NCI-H2107 treated with DMSO at 0.1 percent for 48 hours (cell line): ENCODE results near the gene ZNF618.

Experiments
- DNase-seq: peaks from one replicate; lab custom pipeline; 2025; ENCODE audit not compliant: unreplicated experiment; lab: John Stamatoyannopoulos, UW

ZNF618 gene

DNA sequence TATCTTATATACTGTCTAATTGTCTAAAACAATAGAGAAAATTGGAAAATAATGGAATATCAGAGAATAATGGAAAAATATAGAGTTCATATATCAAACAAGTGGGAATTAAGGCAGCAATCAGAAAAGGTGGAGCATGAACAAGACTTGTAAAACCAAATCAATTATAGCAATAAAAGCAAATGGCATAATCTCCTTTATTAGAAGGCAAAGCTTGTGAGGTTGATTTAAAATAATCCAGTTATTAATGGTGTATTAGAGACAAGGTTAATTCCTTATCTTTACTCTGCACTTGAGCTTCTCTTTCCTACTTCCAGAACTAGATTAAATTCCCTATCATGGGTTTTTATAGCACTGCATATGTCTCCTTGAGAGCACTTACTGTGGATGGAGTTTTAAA is 137.9 kb downstream of the ZNF618 start:
- DNase-seq: no peak

DNA sequence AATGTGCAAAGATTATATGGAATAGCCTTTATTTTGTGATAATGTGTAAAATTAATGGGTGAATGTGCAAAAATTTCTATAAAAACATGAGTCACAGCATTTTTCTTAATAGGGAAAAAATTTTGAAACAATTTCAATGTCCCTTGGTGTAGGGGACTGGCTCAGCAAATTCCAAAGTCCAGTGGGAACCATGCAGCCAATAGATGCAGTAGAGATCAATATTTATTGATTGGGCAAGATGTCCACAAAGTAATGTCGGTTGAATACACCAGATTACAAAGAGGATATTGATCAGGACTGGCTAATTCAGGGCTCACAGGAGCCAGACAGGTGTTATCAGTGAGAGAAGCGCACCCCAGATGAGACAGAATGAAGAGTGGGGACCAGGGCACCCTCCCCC is 139.5 kb downstream of the ZNF618 start:
- DNase-seq: no peak

DNA sequence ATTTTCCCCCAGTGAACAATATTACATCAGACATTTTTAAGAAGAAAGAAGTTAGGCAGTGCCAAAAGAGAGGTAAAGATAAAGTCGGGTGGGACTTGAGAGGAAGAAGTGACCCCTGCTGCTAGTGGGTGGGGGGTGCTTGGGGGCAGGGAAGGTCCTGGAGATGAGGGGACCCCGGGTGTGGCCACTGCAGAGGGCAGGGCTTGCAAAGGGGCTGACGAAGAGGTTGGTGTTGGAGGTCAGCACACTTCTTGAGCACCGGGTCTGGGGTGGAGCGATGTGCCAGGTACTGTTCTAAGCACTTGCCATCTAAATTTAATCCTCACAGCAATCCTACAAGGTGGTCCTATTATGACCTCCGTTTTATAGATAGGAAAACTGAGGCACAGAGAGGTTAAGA is 140.0 kb downstream of the ZNF618 start:
- DNase-seq: no peak

DNA sequence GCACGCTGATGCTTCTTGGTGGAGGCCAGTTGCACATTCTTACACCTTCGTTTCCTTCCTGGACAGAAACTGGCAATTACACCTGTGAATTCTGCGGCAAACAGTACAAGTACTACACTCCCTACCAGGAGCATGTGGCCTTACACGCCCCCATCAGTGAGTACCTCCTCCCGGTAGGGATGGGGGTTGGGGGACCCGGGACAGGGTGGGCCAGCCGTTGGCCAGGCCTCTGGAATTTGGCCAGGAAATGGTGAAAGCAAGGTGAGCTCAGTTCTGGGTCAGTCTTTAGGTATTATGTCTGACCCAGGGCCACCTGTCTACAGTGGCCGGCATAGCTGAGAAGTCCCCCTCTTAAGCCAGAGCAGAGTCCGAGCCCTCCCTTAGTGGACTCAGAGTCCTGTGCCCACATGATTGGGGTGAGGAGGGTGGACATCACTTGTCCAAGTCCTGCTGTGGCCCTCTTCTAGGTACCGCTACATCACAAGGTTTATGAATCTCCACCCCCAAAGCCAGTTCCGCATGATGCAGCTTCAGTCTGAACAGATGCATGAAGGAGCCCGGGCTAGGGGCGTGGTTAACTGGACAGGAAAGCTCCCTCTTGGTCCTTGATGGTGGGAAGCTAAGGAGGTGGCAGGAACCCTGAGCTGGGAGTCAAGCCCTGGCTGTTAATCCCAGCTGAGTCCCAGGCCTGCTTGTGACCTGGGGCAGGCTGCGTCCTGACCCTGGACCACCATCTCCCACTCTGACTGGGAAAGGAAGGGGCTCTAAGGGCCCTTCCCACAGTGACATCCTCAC is 140.7 kb downstream of the ZNF618 start:
- DNase-seq: no peak

DNA sequence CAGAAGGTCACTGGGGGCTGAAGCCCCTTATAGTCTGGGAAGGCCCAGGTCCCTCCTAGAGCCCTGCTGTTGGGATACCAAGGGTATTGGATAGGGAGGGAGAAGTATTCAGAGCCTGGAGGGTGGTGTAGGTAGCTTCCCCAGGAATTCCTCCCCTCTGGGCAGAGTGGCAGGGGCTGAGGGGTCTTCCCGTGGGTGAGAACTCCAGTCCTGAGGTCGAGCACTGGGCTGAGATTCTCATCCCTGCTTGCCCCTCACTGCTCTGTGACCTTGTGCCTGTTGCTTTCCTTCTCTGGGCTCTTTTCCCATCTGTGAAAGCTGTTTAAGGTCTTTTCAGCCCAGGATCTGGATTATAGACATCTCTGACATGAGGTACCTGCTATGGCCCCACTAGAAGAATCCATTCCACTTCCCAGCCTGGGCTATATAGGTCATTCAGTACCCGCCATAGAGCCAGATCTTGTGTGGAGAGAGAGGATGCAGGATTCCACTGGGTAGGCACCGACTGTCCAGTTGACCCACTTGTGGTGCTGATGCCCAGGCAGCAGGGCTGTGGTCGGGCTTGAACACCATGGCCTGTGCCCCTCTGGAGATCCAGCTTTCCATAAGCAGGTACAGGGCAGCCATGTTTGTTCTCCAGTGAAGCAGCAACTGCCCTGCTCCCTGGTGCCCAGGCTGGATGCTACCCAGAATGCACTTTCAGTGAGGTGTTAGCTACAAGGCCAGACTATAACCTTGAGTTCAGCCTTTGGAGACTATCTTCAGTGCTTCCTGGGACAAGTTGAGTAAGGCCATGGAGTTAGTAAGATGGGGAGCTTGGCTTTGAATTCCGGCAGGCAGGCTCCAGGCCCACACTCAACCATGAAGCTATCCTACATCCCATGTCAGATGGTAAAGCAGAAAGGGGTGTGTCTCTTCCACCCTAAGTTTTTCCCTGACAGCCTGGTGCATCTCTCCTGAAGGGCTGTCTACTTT is 141.9 kb downstream of the ZNF618 start:
- no peak for DNase-seq

DNA sequence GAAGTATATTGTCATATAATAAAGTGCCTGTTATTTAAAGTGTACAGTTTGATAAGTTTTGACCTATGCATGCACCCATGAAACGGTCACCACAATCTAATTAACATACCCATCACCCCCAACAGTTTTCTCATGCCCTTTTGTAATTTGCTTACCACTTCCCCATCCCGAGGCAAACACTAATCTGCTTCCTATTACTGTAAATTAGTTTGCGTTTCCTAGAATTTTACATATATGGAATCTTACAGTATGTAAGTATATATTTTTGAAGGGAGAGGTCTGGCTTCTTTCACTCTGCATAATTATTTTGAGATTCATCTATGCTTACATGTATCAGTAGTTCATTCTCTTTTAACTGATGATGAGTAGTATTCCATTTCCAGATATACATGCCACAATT is 145.5 kb downstream of the ZNF618 start:
- DNase-seq: no peak

DNA sequence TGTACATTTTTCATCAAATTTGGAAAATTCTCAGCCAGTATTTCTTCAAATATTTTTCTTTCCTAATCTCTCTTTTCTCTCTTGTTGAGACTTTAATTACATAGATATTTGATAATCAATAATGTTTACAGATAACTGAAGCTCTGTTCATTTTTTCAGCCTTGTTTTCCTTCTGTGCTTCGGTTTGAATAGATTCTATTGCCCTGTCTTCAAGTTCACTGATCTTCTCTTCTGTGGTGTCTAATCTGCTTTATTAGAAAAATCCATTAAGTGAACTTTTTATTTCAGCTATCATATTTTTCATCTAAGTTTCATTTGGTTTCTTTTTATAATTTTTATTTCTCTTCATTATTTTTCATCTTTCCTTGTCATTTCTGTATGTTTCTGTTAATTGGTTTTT is 147.9 kb downstream of the ZNF618 start:
- no peak for DNase-seq

DNA sequence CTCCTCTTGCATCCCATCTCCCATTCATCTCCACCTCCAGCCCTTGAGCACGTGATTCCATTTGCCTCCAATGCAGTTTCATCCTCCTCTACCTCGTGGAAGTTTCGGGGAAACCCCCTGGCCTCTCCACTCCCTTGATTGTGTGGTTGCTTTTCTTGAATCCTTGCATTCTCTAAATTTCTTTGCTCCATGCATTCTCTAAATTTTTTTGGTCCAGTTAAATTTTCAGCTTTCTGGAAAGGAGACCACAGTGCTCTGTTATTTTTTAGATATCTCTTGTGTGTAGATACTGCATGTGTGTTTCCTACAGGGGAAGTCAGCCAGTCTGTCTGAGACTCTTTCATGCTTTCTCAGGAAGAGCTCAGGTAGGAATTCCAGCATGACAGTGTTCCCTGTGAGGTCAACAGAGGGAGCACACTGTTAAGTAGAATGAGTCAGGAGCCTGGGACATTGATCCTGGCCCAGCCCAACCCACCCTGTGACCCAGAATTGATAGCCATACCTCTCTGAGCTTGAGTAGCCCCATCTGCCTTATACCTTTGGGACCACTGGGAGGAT is 149.2 kb downstream of the ZNF618 start:
- no peak for DNase-seq

DNA sequence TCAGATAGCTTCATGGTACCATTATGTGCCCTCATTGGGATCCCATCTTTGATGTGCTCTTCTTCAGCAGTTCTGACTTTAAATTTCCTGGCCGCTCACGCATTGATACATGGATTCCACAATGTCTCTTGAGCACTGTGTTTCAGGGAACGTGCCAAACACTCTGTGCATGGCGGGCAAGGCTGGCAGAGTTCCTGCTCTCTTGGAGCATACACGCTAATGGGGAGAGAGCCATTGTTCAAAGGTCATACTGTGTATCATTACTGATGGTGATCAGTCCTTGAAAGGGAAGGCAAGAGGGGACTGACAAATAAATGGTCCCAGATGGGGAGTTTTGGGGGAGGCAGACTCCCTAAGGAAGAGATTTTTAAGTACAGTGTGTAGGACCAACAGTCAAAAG is 149.7 kb downstream of the ZNF618 start:
- DNase-seq: no peak

DNA sequence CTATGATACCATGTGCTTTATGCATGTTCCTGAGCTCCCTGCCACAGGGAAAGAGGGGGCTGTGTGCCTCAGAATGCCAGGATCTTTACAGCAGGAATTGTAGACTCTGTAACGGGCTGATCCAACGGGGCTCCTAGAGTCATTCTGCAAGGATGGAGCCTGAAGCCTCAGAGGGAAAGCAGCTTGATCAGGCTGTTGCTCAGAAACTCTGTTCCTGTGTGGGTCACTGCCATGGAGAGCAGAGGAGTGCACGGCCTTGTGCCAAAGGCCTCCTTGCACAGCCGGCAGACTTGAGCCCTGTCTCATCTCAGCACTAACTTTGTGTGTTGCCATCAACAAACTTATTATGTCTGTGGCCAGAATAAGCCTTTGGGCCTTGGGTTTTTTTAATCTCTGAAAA is 150.2 kb downstream of the ZNF618 start:
- DNase-seq: no peak

DNA sequence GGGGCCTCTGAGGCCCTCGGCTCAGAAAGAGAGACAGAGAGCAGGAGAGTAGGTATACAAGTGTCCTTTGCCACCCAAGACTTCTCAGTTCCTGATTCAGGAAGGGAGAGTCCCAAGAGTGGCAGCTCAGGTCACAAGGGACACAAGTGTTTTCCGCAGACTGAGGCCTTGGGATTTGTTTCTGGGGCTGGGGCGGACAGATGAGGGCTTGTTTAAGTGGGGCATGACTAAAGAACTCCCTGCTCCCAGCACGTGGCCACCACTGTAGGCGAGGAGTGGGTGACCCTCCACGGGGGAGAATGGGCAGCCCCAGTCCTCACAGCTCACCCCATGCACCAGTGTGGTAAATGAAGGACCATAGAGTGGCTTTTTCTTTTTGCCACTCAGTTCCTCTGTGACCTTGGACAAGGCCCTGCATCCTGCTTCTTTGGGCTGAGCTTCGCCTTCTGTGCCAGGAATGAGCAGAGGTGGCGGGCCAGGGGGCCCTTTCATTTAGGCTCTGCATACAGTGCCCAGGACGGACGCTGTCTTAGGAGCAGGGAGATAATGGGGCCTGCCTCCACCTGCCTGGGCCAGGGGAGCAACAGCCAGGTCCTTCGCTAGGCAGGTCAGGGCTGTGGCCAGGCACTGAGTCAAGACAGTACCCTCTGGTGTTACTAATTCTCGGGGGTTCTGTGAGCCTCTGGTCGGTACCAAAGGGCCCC is 151.2 kb downstream of the ZNF618 start:
- no peak for DNase-seq

DNA sequence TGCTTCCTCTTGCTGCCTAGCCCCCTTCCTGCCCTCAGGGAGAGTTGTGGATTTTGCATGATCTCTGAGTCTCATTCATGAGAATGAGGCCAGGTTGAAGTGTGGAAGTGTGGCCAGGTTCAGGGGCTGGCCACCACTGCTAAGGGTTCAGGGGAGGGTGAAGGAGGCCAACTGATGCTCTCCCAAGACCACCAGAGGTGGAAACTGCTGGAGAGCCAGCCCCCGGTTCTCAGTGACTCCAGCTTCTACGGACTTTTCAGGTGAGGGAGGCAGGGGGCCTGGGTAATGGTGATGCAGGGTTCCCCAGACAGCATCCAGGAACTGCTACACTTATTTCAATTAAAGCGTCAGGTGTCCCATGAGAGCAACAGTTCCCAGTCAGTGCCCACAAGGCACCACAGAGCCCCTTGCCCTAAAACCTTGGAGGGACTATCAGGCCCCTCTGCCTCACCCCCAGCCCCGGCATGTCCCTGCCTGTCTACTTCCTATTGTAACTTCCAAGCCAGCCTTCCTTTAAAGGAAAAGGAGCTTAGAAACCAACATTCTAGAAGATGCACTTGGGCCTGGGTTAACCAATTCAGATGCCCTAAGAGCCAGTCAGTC is 151.9 kb downstream of the ZNF618 start:
- DNase-seq: no peak

DNA sequence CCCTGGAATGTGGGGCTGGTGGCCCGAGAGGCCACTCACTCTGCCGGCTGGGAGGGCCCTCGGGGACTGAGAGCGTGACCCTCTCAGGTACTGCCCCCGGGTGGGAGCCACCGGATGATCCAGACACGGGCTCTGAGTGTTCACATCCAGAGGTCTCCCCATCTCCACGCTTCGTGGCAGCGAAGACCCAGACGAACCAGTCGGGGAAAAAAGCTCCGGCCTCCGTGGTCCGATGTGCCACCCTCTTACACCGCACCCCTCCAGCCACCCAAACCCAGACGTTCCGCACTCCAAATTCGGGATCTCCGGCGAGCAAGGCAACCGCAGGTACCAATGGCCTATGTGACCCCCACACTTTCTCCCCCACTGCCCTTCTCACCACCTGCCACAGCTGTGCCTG is 152.5 kb downstream of the ZNF618 start:
- DNase-seq: no peak

DNA sequence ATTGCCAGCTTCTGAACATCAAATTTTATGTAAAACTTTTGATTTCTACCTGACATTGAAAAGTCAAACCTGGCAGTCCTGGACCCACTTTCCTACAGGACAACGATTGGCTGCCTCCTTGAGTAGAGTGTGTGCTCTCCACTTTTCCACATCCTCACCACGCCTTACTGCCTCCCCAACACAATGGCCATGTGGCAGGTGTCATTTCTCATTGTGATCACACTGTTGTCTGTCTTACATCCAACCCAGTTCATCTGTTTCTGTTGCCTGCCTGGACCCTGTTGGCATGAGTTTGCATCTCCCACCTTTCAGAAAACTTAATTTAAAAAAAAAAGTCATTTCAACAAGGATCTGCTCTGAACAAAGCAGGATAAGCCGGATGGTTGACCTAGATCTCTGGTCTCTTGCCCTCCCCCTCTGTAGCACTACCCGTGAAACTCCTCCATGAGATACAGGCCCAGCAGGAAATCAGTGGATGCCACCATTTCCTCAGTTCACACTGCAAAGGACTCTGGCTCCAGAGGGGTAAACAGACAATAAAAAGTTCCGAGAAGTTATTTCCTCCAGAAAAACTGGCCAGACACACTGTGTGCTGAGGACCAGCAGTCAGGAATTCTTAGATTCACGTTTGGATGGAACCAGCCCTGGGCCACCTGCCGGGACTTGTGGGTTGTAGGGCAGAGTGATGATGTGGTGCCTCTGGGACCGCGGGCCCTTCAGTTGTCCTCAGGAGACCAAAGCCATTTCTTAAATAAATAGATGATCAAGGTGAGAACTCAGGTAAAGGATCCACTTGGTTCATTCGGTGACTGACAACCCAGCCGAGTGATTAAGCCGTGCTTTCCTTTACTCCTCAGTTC is 153.4 kb downstream of the ZNF618 start:
- DNase-seq: no peak

DNA sequence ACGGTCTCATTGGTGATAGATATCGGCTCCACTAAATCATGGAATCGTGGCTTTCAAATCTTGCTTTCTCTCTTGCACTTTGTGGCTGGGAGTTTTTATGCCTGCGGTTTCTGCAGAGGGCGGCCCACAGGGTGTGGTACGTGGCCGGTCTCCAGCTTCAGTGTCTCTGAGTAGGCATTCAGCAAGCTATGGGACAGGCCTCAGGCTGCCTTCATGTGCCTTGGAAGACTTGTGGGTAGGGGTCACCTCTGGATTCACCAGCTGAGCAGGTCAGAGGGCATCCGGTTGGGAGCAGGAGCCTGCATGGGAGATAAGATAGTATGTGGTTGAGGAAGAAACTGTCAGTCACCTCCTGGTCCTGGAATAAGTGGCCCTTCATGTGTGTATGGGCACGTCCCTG is 154.3 kb downstream of the ZNF618 start:
- no peak for DNase-seq

DNA sequence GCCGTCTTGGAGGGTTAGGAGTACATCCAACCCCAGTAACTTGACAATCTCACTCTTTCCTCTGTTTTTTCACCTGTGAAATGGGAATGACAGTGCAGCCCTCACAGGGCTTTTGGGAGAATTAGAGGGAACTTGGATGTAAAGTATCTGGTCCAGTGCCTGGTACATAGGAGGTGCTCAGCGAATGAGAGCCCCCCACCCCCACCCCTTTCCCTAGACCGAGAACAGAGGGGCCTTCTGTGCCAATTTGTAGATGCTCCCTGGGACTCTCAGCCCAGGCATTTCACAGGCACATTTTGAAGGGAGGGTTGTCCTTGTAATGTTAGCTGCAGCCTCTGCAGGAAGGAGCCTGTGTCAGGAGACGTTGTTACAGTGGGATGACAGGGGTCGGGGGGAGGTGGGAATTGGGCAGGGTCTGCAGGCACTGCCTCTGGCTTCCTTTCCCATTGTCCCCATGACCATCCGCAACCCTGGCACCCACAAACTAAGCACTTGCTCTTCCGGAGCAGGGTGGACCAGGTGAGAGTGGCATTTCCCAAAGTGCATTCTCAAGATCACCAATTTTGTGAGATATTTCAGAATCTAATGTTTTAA is 155.0 kb downstream of the ZNF618 start:
- DNase-seq: no peak

DNA sequence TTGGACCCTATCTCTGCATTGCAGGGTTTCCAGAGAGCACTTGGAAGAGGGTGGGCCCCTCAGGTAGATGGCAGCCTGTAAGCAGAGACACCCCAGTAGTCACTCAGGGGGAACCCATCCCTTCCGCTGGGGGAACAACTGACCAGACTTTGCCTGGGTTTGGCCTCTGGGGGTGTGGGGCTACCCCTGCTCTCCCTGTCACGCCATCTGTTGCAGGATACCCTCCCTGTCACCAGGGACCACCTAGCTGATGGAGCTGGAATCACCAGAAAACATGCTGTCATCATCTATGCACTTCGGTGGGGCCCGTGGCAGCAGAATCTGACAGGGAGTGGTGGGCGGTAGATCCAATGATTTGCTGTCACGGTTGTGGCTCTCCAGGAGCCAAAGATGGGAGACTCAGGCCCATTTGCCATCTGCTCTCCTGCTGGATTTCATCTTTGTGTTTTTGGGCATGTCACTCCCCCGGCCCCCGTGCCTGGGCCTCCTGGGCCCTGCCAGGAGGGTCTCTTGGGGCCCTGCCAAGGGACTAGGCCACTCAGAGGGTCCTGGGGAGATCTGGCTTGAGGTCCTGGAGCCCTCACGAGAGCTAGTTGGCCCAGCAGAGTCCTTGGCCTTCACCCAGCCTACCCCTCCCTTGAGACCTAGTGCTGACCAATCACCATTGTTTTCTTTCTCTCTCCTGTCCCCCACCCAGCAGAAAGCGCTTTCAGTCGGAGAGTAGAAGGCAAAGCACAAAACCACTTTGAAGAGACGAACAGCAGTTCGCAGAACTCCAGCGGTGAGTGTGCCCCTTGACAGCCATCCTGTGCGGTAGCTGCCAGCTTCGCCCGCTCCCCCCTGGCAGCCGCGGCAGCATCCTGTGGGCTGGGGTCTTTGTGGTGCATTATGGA is 156.1 kb downstream of the ZNF618 start:
- DNase-seq: no peak

DNA sequence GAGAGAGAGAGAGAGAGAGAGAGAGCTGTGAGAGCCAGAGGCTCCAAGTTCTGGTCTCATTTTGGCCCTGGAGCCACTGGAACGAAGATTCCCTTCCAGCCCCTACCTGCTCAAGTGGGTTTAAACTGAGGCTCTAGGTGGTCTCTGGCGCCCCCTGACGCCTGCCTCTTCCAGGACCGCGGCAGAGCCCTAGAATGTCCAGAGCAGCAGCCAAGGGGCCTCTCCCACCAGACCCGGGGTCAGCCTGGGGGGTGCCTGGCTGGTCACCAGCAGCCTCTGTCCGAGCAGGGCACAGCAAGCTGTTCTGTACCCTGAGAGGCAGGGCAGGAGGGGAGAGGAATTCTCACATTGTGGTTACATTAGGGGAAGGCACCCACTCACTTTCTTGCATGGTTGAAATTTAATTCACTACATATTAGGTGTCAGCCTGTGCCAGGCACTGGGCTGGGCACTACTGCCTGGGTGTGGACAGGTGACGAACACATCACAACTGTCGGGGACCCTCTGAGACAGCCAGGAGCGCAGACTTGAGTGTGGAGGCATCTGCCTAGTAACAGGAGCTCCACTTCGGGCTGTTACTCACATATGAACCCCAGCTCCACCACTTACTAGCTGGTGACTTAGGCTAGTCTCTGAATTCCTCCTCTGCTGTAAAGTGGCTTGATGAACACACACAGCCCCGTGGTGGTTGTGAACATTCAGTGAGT is 157.4 kb downstream of the ZNF618 start:
- DNase-seq: no peak
